ENCODE measurements around the gene KIAA1191. TPM values are rescaled to one million over a fixed set of nuclear protein-coding genes. Genes with fewer than 3 reads are reported as not detected.

The KIAA1191 gene
- total and polyA plus RNA-seq, 2 of the 8 experiments (the other 6 are each of a cell fraction or from before 2014, with no cell fraction given): 86.4 to 88.0 TPM

- TF ChIP-seq KDM1A (IDR thresholded peaks at IDR 0.05; ENCODE audit: borderline replicate concordance, low read length) (no peak), SAP30 (IDR thresholded peaks at IDR 0.05; ENCODE audit: insufficient read depth, insufficient replicate concordance, low read length) (no peak), EZH2 (IDR thresholded peaks at IDR 0.05; ENCODE audit: low read depth, low read length, severe bottlenecking) (no peak), SIRT6 (IDR thresholded peaks at IDR 0.05; ENCODE audit: low read length) (no peak)
These were observed 1.9 kb downstream of the KIAA1191 start (continued) for GRCh38 chr5:176359658-176360057.
